ENCODE data around the gene ANKRD31.
"Not testable (repeated sequence)": the region's sequence is repeated elsewhere in the genome, so short reads cannot be mapped to it uniquely, and the experiment has no call there.

DNA sequence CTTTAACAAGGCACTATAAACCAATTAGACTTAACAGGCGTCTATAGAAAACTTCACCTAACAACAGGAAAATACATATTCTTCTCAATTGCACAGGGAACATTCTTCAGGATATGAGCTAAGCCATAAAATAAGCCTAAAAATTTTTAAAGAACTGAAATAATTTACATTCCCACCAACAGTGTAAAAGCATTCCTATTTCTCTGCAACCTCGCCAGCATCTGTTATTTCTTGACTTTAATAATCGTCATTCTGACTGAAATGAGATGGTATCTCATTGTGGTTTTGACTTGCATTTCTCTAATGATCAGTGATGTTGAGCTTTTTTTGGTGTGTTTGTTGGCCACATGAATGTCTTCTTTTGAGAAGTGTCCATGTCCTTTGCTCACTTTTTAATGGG lies 140.7 kb downstream of the ANKRD31 start:
- TF ChIP-seq, protein P1, sequence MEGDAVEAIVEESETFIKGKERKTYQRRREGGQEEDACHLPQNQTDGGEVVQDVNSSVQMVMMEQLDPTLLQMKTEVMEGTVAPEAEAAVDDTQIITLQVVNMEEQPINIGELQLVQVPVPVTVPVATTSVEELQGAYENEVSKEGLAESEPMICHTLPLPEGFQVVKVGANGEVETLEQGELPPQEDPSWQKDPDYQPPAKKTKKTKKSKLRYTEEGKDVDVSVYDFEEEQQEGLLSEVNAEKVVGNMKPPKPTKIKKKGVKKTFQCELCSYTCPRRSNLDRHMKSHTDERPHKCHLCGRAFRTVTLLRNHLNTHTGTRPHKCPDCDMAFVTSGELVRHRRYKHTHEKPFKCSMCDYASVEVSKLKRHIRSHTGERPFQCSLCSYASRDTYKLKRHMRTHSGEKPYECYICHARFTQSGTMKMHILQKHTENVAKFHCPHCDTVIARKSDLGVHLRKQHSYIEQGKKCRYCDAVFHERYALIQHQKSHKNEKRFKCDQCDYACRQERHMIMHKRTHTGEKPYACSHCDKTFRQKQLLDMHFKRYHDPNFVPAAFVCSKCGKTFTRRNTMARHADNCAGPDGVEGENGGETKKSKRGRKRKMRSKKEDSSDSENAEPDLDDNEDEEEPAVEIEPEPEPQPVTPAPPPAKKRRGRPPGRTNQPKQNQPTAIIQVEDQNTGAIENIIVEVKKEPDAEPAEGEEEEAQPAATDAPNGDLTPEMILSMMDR (IDR thresholded peaks at IDR 0.05) = not testable (repeated sequence)
- TF ChIP-seq POLR2A (IDR thresholded peaks at IDR 0.05) = not testable (repeated sequence)

All from adrenal gland (tissue), 5 donors.